Keratinocyte (primary cell): ENCODE results near the gene ACTN4. TPM values are rescaled to one million over a fixed set of nuclear protein-coding genes. Genes with fewer than 3 reads are reported as not detected.

Source experiments
- DNase-seq: peaks from one replicate; pipeline ENCODE4 v3.0.0-alpha.2; 2011; ENCODE audit warnings: low read depth, missing footprints, low spot score
- FAIRE-seq: peaks from 2 replicates; lab custom pipeline; 2011; peaks lifted over from hg19 to GRCh38; lab: Jason Lieb, UNC
- H2AFZ ChIP-seq: 2 replicates; pipeline ENCODE4 v1.6.0; 2012; ENCODE audit warnings: low read length, control low read depth, inconsistent platforms; ENCODE audit not compliant: control insufficient read depth
- H3K27ac ChIP-seq: 2 replicates; pipeline ENCODE4 v1.5.1; 2011; ENCODE audit warnings: low read length; ENCODE audit not compliant: control insufficient read depth, insufficient read depth
- H3K27me3 ChIP-seq: 3 replicates; pipeline ENCODE4 v1.6.0; 2011; ENCODE audit warnings: low read length; ENCODE audit not compliant: control insufficient read depth, insufficient read depth; ENCODE audit errors: extremely low read depth
- H3K36me3 ChIP-seq, 2 experiments: 2 replicates in 1 of 2; 3 replicates in 1 of 2; pipeline ENCODE4 v1.5.1; 2011; ENCODE audit warnings: low read length in 2 of 2, mild to moderate bottlenecking in 1 of 2; ENCODE audit not compliant: control insufficient read depth in 2 of 2, insufficient read depth in 2 of 2; ENCODE audit errors: extremely low read depth in 1 of 2
- H3K4me1 ChIP-seq: 3 replicates; pipeline ENCODE4 v1.5.1; 2011; ENCODE audit warnings: low read length; ENCODE audit not compliant: control insufficient read depth, insufficient read depth; ENCODE audit errors: extremely low read depth
- H3K4me2 ChIP-seq: 3 replicates; pipeline ENCODE4 v1.6.0; 2011; ENCODE audit warnings: low read depth, low read length; ENCODE audit not compliant: control insufficient read depth, insufficient read depth; ENCODE audit errors: extremely low read depth
- H3K4me3 ChIP-seq, 3 experiments: fragments of 200-600 bp in 1 of 3; sonication (generic) in 1 of 3; 2 replicates in 2 of 3; 3 replicates in 1 of 3; pipeline ENCODE4 v1.5.1; 2011 to 2016; ENCODE audit warnings: low read length in 3 of 3, mild to moderate bottlenecking in 3 of 3, control low read depth in 2 of 3, inconsistent platforms in 1 of 3, low read depth in 1 of 3, mixed read lengths in 1 of 3, mixed run types in 1 of 3, moderate library complexity in 1 of 3; ENCODE audit not compliant: control insufficient read depth in 2 of 3, insufficient read depth in 2 of 3; ENCODE audit errors: extremely low read depth in 1 of 3
- H3K79me2 ChIP-seq: 2 replicates; pipeline ENCODE4 v1.6.0; 2012; ENCODE audit warnings: low read length; ENCODE audit not compliant: control insufficient read depth, insufficient read depth
- H3K9ac ChIP-seq: 3 replicates; pipeline ENCODE4 v1.6.0; 2011; ENCODE audit warnings: low read length; ENCODE audit not compliant: control insufficient read depth, insufficient read depth; ENCODE audit errors: extremely low read depth
- H3K9me1 ChIP-seq: 3 replicates; pipeline ENCODE4 v1.6.0; 2011; ENCODE audit warnings: low read length; ENCODE audit not compliant: control insufficient read depth, insufficient read depth; ENCODE audit errors: extremely low read depth
- H3K9me3 ChIP-seq: 2 replicates; pipeline ENCODE4 v1.5.1; 2012; ENCODE audit warnings: low read depth, low read length; ENCODE audit not compliant: control insufficient read depth
- H4K20me1 ChIP-seq: 3 replicates; pipeline ENCODE4 v1.6.0; 2011; ENCODE audit warnings: low read length; ENCODE audit not compliant: control insufficient read depth, insufficient read depth; ENCODE audit errors: extremely low read depth
- CTCF ChIP-seq, 3 experiments: IDR thresholded peaks in 1 of 3; conservative IDR thresholded peaks in 1 of 3; optimal IDR thresholded peaks in 1 of 3; 2 replicates in 2 of 3; 3 replicates in 1 of 3; pipeline versions ENCODE3 to v1.5.1; 2011; ENCODE audit warnings: low read length in 3 of 3, mild to moderate bottlenecking in 3 of 3, moderate library complexity in 2 of 3, control low read depth in 1 of 3, inconsistent platforms in 1 of 3; ENCODE audit not compliant: insufficient read depth in 2 of 3; ENCODE audit errors: extremely low read depth in 1 of 3
- EZH2 ChIP-seq: IDR thresholded peaks from one replicate; pipeline ENCODE4 v1.6.1; 2012; ENCODE audit warnings: inconsistent platforms, mild to moderate bottlenecking, low read length, moderate library complexity
- dilution Hi-C: fragments of 300-500 bp; cut with MboI; formaldehyde crosslinking; loops from one replicate; pipeline ENCODE4 v1.7.0; 2020; ENCODE audit warnings: low sequenced_read_pairs; ENCODE audit not compliant: extremely low pct_ligation_motif_present
- polyA plus RNA-seq, 5 experiments: library from polyadenylated mRNA; depleted of rRNA in 3 of 5; stranded (reverse) in 3 of 5; stranded (forward) in 1 of 5; unstranded in 1 of 5; fragments of >200 nt; gene quantifications; 1 replicate in 1 of 5; 2 replicates in 3 of 5; 3 replicates in 1 of 5; pipeline versions ENCODE4 v1.2.1 to v1.2.3, GENCODE V29; 2011 to 2012; ENCODE audit warnings: missing spikeins in 2 of 5, low read depth in 1 of 5, low replicate concordance in 1 of 5

The ACTN4 gene
- polyA plus RNA-seq, 1 donor (not counting 4 experiments of a cell fraction or from before 2014, with no cell fraction given) = 463 TPM

DNA sequence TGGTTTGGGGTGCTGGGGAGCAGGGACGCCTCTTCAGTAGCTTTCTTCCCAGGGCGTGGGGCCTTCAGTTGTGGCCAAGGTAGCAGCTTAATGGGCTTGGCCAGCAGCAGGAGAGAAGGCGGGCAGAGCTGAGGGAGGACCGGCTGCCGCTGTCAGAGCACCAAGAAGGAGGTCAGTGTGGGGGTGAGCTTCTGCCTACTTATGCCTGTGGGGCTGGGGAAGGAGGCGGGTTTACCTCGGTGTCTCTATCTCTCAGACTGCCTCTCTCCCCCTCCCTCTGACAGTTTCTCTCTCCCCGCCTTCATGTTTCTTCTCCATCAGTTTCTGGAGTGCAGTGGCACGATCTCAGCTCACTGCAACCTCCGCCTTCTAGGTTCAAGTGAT lies 96.8 kb downstream of the ACTN4 start, which contains the start of gene CAPN12:
CAPN12 (minus strand) TSS at position 177 of the 384 bp plus-strand sequence. CDS start 309 bp downstream, outside the sequence.
- no peak within 1 kb of the TSS for H3K27ac ChIP-seq
- dilution Hi-C loops = no loop called here
- H3K79me2 ChIP-seq = no peaks in the 10 kb centered on the region
- no peaks in the 10 kb centered on the region for H3K9me3 ChIP-seq
- H3K9me1 ChIP-seq = no peaks in the 10 kb centered on the region
- H3K4me3 ChIP-seq = no peak within 1 kb of the TSS
- no peak within 1 kb of the TSS for H2AFZ ChIP-seq
- no peak within 1 kb of the TSS for H3K9ac ChIP-seq
- H3K4me2 ChIP-seq = no peak within 1 kb of the TSS
- no peaks in the 10 kb centered on the region for H3K27me3 ChIP-seq
- FAIRE-seq = no peak
- no peaks in the 10 kb centered on the region for H3K36me3 ChIP-seq
- no peak for DNase-seq
- H3K4me1 ChIP-seq = peaks cover 6% of the 10 kb centered on the region
- no peaks in the 10 kb centered on the region for H4K20me1 ChIP-seq
- TF ChIP-seq CTCF (optimal IDR thresholded peaks at IDR 0.05 in 1 of 3, IDR thresholded peaks at IDR 0.05 in 1 of 3, conservative IDR thresholded peaks at IDR 0.05 in 1 of 3; ENCODE audit: extremely low read depth in 1 of 3, insufficient read depth in 2 of 3, low read length in 3 of 3) = no peak
- TF ChIP-seq EZH2 = no peak

- TF ChIP-seq EZH2 (no peak), CTCF (optimal IDR thresholded peaks at IDR 0.05 in 1 of 3, IDR thresholded peaks at IDR 0.05 in 1 of 3, conservative IDR thresholded peaks at IDR 0.05 in 1 of 3; ENCODE audit: extremely low read depth in 1 of 3, insufficient read depth in 2 of 3, low read length in 3 of 3) (no peak)
- no peak overlapping the region for H2AFZ ChIP-seq
- H3K4me3 ChIP-seq = no peak overlapping the region
- no peak for FAIRE-seq
- no peaks in the 10 kb centered on the region for H4K20me1 ChIP-seq
- no peaks in the 10 kb centered on the region for H3K9me1 ChIP-seq
- dilution Hi-C loops = no loop called here
- no peak for DNase-seq
- H3K27me3 ChIP-seq = no peaks in the 10 kb centered on the region
- H3K27ac ChIP-seq = no peak overlapping the region
- H3K9me3 ChIP-seq = no peaks in the 10 kb centered on the region
- no peaks in the 10 kb centered on the region for H3K36me3 ChIP-seq
- no peak overlapping the region for H3K4me2 ChIP-seq
- H3K79me2 ChIP-seq = no peaks in the 10 kb centered on the region
- H3K9ac ChIP-seq = no peak overlapping the region
- peaks cover under 1% of the 10 kb centered on the region for H3K4me1 ChIP-seq
Observed at GRCh38 chr19:38744874-38745273, 97.4 kb downstream of the ACTN4 start.
